ENCODE measurements around the gene MTG2. TPM values are rescaled to one million over a fixed set of nuclear protein-coding genes. Genes with fewer than 3 reads are reported as not detected.
A peak's percentile ranks its signal among the peaks of the same experiment; 100 is the strongest.

MTG2 gene
- total RNA-seq, 3 donors from 2014 or later: 28.8 to 34.9 (median 32.6) TPM

GRCh38 chr20:62216636-62217566 is 34.1 kb downstream of the MTG2 start:
- ATAC-seq (no peak), DNase-seq (no peak)
- Histone ChIP-seq H3K9me3 (no peaks in the 10 kb centered on the region), H3K4me3 (no peak overlapping the region), H3K36me3 (ENCODE audit: low read depth) (no peaks in the 10 kb centered on the region), H3K4me1 (ENCODE audit: low read depth) (peaks cover 5% of the 10 kb centered on the region)
- intact Hi-C loops (cut with DNase I, micrococcal nuclease): no loop called here
- TF ChIP-seq, protein P1, sequence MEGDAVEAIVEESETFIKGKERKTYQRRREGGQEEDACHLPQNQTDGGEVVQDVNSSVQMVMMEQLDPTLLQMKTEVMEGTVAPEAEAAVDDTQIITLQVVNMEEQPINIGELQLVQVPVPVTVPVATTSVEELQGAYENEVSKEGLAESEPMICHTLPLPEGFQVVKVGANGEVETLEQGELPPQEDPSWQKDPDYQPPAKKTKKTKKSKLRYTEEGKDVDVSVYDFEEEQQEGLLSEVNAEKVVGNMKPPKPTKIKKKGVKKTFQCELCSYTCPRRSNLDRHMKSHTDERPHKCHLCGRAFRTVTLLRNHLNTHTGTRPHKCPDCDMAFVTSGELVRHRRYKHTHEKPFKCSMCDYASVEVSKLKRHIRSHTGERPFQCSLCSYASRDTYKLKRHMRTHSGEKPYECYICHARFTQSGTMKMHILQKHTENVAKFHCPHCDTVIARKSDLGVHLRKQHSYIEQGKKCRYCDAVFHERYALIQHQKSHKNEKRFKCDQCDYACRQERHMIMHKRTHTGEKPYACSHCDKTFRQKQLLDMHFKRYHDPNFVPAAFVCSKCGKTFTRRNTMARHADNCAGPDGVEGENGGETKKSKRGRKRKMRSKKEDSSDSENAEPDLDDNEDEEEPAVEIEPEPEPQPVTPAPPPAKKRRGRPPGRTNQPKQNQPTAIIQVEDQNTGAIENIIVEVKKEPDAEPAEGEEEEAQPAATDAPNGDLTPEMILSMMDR (IDR thresholded peaks at IDR 0.05): no peak

DNA sequence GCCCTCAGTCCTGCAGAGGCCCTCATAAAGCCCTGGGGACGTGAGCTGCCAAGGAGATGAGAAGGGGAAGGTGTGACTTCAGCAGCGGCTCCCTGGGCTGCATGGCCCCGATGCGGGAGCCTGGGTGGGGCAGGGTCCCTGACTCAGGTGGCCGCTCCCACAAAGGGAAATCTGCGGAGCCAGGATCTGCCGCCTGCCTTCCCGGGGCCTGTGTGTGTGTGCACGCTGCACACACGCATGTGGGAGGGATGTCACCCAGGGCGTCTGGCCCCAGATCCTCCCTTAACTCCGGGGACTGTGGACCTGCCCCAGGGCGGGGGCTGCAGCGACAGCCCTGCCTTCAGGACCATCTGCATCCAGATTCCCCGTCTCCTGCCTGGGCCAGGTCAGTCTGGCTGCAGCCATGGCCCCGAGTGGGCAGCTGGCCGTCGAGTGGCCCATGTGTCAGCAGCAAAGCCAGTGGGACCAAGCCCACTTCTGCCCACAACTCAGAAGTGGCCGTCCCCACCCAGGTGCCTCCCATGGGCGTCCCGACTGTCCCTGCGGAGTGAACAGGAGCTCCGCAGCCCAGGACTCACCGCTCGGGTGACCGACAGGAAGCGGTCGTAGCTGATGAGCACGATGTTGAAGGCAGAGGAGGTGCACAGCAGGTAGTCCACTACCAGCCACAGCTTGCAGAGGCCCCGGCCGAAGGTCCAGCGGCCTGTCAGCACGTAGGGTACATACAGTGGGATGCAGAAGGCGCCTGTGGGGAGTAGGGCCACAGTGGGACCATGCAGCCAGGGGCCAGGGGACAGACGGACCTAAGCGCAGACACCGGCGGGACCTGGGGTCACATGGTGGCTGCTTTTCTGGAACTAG is 35.3 kb downstream of the MTG2 start:
- intact Hi-C loops (cut with DNase I, micrococcal nuclease): no loop called here
- Histone ChIP-seq H3K4me3 (no peak overlapping the region), H3K9me3 (no peaks in the 10 kb centered on the region), H3K4me1 (ENCODE audit: low read depth) (peaks cover 5% of the 10 kb centered on the region), H3K36me3 (ENCODE audit: low read depth) (no peaks in the 10 kb centered on the region)
- no peak for ATAC-seq
- TF ChIP-seq, protein P1 (IDR thresholded peaks at IDR 0.05): no peak
- DNase-seq: no peak

DNA sequence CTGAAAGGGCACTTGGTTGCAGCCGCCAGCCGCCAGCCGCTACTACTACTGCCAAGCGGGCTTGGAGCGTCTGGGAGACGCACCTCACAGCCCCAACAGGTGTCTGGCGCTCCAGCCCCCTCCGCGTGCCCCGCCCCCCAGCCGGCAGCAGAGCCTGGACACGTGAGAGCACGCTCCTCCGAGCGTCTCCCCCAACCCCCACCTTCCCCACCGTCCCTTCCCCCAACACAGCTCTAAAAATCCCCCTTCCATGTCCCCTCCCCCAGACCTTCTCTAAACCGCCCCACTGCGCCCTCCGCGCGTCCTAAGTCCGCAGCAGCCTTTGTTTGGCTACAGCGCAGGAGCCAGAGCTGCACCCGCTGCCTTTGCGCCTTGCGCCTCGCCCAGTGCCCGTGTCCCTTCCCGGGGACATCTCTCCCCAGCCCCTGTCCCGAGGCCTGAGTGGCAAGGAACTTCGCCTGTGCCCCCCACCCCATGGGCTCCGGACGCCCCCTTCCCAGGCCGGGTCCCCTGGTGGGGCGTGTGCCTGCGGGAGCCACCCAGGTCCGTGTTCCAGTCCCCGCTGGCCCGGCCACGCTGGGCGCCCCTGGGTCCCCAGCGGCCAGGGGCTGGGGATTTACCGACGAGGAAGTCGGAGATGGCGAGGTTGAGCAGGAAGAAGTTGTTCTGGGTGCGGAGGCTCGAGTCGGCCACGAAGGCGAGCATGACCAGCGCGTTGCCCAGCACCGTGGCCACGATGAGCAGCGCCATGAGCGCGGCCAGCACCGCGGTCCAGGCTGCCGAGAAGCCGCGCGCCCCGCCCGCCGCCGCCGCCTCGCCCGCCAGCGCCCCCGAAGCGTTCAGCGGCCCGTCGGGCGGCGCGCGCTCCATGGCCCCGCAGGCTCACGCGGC is 36.5 kb downstream of the MTG2 start:
- Histone ChIP-seq H3K36me3 (ENCODE audit: low read depth) (no peaks in the 10 kb centered on the region), H3K9me3 (no peaks in the 10 kb centered on the region), H3K4me1 (ENCODE audit: low read depth) (peaks cover 5% of the 10 kb centered on the region), H3K4me3 (no peak overlapping the region)
- TF ChIP-seq, protein P1 (IDR thresholded peaks at IDR 0.05): no peak
- no peak for DNase-seq
- intact Hi-C loops (cut with DNase I, micrococcal nuclease): no loop called here
- no peak for ATAC-seq

GRCh38 chr20:62219992-62220665 is 37.3 kb downstream of the MTG2 start, which contains the start of gene HRH3:
Gene HRH3, minus strand, starts transcription at chr20:62220278. Its CDS starts 308 bp downstream, at chr20:62219970.
- Histone ChIP-seq H3K4me1 (ENCODE audit: low read depth) (peaks cover 5% of the 10 kb centered on the region), H3K9me3 (no peaks in the 10 kb centered on the region), H3K4me3 (no peak within 1 kb of the TSS), H3K36me3 (ENCODE audit: low read depth) (no peaks in the 10 kb centered on the region)
- TF ChIP-seq, protein P1 (IDR thresholded peaks at IDR 0.05): no peak
- intact Hi-C loops (cut with DNase I, micrococcal nuclease): no loop called here
- ATAC-seq (peak; percentile 78), DNase-seq (peak in 2 of 3 donors; percentile 29 to 68)

All from mucosa of descending colon (tissue), 3 donors.